ENCODE results near the gene ALDH1L2. TPM values are rescaled to one million over a fixed set of nuclear protein-coding genes. Genes with fewer than 3 reads are reported as not detected.
A peak's percentile ranks its signal among the peaks of the same experiment; 100 is the strongest.

The ALDH1L2 gene
- total and polyA plus RNA-seq, 9 of the 15 experiments (the other 6 are each of a cell fraction or from before 2014, with no cell fraction given) = 1.1 to 9.9 (median 3.8) TPM

- WGBS (ENCODE audit: insufficient coverage, low coverage, missing lambda C conversion rate) = 73% methylated on average over 1 of the region's 1 CpG
- H2AFZ ChIP-seq (ENCODE audit: low read depth, low read length) = no peak overlapping the region
- ChIA-PET CTCF (ENCODE audit: low intra/inter-chr PET ratio) (no interaction called here), POLR2A (interaction anchor here (0.6 to 1.2 kb wide), 4 partner anchors 15 to 910 kb away, joined by 3 read pairs; no protein-coding TSS in a partner anchor)
- no peak for DNase-seq (ENCODE audit: extremely low read depth in 1 of 4, low spot score in 3 of 4)
- no peak overlapping the region for H3K9ac ChIP-seq (ENCODE audit: insufficient read depth in 1 of 2, low read depth in 2 of 2, low read length in 2 of 2)
- no peaks in the 10 kb centered on the region for H3K9me3 ChIP-seq (replicated peaks; ENCODE audit: control insufficient read depth, insufficient read depth, low read depth, low read length)
- H3K4me3 ChIP-seq = no peak overlapping the region
- TF ChIP-seq CEBPB (tag; IDR thresholded peaks at IDR 0.05) = peak; percentile 46; the same call in 1 of the 2 replicates
- no peak for TF ChIP-seq TEAD1 (CRISPR knock-in tag; IDR thresholded peaks at IDR 0.05)
- no peak for TF ChIP-seq ZNF740 (CRISPR knock-in tag; IDR thresholded peaks at IDR 0.05)
- TF ChIP-seq ZNF740 (tag; IDR thresholded peaks at IDR 0.05) = no peak
- no peak for TF ChIP-seq STAG1 (CRISPR knock-in tag; IDR thresholded peaks at IDR 0.05; ENCODE audit: borderline replicate concordance)
- TF ChIP-seq ZBTB40 (IDR thresholded peaks at IDR 0.05) = no peak
- TF ChIP-seq ZBTB40 (CRISPR knock-in tag; IDR thresholded peaks at IDR 0.05) = no peak
- TF ChIP-seq ZZZ3 (IDR thresholded peaks at IDR 0.05) = no peak
- H3K79me2 ChIP-seq (ENCODE audit: control insufficient read depth, insufficient read depth, low read length) = no peaks in the 10 kb centered on the region
- no peaks in the 10 kb centered on the region for H3K9me1 ChIP-seq (ENCODE audit: control insufficient read depth, insufficient read depth, low read length)
- no peak overlapping the region for H3K4me2 ChIP-seq (ENCODE audit: insufficient read depth, low read length)
- no peaks in the 10 kb centered on the region for H4K20me1 ChIP-seq (replicated peaks; ENCODE audit: control insufficient read depth, insufficient read depth, low read length)
- in situ Hi-C loops (cut with MboI) = no loop called here
- no peak for ATAC-seq
- no TSS peak for BruUV-seq (replicated peaks)
- H3K27me3 ChIP-seq (ENCODE audit: control insufficient read depth in 2 of 2, insufficient read depth in 2 of 2, low read length in 2 of 2) = no peaks in the 10 kb centered on the region
- intact Hi-C loops (cut with micrococcal nuclease) = no loop called here
- FAIRE-seq = no peak
- no peaks in the 10 kb centered on the region for H3K4me1 ChIP-seq (replicated peaks in 1 of 2; ENCODE audit: control insufficient read depth in 2 of 2, insufficient read depth in 2 of 2, low read length in 2 of 2)
- H3K36me3 ChIP-seq (ENCODE audit: control insufficient read depth, insufficient read depth, low read length) = no peaks in the 10 kb centered on the region
- no peak overlapping the region for H3K27ac ChIP-seq (ENCODE audit: extremely low read depth, low read depth, low read length)
Measured at GRCh38 chr12:105076098-105076497, 8.2 kb downstream of the ALDH1L2 start.

Measured in K562 (cell line).